Stimulated activated CD4-positive, alpha-beta T cell treated with anti-CD3 and anti-CD28 coated beads, Interleukin-15, amount 100 ng/mL, for 1 hour (primary cell): ENCODE data around the gene EXOC6.
"Not testable (repeated sequence)": the region's sequence is repeated elsewhere in the genome, so short reads cannot be mapped to it uniquely, and the experiment has no call there.

Experiments
- DNase-seq, 2 donors: peaks; one replicate each; pipeline ENCODE4 v3.0.0-alpha.2; 2020; ENCODE audit warnings: low read depth in 1 of 2, low spot score in 1 of 2

Gene EXOC6

DNA sequence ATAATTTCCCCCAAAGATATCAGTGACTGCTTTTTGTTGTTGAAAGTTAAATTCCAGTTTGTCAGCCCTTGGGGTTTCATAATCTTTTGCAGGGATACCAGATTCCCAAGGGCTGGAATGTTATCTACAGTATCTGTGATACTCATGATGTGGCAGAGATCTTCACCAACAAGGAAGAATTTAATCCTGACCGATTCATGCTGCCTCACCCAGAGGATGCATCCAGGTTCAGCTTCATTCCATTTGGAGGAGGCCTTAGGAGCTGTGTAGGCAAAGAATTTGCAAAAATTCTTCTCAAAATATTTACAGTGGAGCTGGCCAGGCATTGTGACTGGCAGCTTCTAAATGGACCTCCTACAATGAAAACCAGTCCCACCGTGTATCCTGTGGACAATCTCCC, 228.6 kb downstream of the EXOC6 start:
- no peak for DNase-seq

DNA sequence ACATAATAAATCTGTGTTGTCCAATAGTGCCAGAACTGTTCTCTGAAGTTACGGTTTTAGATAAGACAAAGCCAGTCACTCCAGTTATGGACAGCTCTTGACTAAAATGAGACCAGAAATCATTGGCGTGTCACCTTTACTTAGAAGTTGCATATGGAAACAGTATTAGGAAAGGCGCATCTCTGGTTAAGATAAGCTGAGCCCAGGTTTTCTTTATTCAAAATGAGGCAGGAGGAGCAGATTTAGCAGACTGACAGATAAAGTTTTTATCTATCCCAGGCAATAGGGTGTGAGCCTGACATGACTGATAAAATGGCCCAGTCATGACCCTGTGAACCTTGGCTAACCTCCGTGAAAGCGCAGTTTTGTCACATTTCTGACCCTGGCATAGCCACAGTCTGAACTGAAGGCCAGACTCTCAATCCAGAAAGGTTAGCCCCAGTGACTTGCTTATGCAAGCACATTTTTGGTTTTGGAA, 229.6 kb downstream of the EXOC6 start:
- DNase-seq: no peak

DNA sequence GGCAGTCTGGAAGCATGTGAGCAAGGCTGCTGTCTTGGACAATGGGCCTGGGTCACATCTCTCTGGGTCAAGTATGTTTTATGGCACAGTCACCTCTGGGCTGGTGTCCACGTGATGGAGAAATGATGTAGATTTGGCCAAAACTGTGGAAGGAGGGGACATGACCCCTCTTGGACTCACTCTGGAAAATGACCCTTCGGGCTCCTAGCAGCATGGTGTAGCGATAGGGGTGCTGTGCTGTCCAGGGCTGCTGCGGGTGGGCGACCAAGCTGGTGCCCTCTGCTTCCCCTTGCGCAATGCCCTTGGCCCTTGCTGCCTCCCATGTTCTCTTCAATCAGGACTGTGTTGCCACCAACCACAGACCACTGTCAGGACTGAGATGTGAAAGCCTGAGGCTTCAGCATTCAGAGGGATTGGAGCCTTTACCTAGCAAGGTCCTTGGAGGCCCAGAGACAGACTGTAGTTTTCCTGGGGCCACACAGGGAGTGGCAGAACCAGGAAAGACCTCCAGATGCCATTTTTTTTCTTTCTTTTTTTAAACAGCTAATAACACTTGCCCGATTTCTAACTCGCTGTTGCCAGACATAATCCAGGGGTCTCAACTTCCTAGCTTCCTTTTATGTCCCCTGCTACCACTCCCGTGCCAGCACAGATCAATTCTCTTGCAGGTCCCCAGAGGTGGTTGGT, 231.5 kb downstream of the EXOC6 start:
- DNase-seq: no peak

DNA sequence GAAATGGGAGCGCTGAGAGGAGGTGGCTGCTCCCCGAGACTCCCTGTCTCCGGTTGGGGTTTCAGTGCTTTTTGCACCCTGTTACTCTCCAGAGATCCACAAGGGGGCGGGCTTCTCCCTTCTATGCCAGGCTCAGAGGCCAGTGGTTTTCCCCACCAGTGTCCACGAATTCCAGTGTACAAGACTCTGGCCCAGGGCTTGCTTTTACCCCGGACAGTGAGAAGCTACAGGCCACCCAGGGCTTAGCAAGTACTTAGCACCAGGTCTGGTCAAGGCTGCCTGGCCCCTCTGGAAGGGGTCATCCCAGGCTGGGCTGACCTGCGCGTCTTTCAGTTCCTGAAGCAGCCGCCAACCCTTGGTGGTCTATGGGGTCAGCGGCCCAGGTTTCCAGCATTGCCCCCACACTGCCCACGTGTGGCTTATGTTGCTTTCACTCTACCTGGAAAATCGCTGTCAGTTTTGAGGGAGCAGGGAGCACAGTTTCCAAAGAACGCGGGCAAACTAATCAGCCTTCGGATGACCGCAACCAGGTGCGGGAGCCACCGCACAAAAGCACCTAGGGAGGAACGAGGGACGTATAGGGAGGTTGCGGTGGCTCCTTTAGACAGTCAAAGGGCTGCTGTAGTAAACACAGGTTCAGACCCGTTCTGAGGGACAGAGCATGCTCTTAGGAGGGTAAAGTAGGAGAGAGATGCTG, 232.2 kb downstream of the EXOC6 start:
- DNase-seq: peak in 1 of 2 donors; percentile 36

DNA sequence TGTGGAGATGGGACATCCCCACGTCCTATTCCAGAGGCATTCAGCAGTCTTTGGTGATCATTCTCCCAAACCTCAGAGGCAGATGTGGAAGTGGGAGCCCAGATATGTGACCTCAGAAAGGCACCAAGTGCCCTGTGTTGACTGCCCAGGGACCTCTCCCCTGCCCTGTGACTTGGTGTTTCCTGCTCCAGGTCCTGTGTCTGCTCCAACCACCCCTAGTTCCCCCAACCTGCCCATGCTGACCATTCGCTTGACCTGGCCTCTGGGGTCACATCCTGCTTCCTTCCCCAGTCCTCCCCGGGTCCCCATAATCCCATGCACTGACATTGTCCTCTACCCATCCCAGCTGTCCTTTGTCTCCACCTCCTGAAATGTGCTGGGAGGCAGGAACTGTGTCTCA, 233.0 kb downstream of the EXOC6 start:
- no peak for DNase-seq

DNA sequence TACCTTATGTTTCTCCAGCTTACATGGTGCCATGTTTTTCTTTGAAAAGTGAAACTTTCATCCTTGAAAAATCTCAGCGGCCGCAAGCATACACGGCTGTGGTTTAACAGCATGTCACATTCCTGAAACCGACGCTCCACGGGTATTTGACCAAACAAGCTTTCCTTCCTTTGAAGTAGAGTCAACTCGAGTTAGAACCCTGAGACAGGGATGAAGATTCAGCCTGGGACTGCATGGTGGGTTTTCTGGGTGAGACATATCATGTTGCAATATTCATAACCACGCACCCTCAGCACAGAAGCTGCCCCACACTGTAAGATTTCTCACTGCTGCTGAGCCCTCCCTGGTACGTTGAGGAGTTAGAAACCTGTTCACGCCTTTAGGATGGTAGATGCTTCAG, 233.5 kb downstream of the EXOC6 start:
- no peak for DNase-seq

DNA sequence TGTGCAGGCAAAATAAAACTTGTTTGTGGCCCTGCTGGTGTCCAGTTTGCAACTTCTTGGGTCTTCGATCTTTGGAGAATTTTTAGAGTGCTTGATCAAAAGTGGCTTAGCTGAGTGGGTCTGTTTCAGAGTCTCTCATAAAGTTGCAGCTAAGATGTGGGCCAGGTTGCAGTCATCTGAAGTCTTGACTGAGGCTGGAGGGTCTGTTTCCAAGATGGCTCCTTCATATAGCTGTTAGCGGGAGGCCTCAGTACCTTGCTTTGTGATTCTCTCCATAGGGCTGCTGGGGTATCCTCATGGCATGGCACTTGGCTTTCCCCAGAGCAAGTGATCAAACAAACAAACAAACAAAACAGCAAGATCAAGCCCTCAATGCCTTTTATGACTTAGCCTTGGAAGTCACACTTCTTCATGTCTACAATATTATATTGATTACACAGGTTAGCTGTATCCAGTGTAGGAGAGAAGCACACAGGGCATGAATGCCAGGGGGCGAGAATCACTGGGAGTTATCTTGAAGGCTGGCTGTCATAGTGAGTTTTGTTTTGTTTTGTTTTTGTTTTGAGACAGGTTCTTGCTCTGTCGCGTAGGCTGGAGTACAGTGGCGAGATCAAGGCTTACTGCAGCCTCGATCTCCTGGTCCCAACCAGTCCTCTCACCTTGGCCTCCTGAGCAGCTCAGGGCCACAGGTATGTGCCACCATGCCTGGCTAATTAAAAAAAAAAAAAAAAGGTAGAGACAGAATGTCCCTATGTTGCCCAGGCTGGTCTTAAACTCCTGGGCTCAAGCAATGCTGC, 235.6 kb downstream of the EXOC6 start:
- DNase-seq: no peak

DNA sequence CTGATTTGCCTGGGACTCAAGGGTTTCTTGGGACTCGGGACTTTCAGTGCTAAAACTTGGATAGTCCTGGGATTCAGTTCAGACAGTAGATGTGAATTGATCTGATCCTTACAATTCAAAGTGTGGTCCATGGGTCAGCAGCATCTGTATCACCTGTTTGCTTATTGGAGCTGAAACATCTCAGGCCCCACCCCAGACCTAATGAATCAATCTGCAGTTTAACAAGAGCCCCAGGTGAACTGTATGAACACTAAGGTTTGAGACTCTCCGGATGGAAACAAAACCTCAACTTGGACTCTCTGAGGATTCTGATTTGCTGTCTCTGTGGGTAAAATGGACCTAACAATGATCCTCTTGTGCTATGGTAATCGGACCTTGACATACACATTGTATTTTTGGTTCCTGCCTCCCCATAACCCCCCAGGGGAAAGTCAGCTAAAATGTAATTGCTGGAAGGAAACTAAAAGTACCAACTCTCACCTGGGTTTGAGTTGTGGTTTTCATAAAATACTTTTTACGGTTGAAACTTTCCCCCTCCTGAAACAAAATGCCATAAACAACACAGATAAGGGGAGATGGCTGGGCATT, 237.0 kb downstream of the EXOC6 start:
- DNase-seq: no peak

DNA sequence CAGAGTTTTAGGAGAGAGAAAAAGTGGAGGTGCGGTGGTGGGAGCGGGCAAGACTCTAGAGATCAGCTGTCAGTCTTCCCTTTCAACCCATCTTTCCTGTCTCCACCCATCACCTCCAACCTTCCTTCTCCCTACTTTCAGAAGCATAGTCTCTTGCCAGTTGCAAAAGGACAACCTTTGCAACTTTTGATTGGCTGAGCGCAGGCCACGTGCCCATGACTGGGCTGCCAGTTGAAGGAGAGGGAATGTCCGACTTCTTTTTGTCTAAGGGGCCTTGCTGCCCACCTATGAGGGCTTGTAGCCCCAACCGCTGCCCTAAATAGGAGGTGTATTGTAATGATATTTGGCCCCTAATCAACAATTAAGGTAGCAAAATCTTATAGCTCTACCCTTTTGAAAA, 238.0 kb downstream of the EXOC6 start:
- DNase-seq: no peak

DNA sequence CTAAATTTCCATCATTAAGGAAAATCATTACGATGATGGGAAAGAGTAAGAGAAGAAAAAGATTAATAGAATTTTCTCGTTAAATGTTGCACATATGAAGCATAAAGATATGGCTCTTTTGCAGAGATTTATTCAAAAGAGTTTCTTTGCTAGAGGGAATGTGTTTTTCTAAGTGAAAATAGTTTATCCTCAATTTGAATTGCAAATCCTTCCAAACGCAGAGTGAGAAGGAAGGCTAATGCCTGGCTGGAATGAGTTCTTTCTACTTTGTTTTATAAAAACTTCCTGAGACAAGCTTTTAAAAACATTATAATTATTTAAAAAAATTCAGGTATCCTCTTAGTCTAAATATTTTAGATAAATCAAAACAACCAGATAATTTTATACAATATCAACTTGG, 239.5 kb downstream of the EXOC6 start:
- no peak for DNase-seq

DNA sequence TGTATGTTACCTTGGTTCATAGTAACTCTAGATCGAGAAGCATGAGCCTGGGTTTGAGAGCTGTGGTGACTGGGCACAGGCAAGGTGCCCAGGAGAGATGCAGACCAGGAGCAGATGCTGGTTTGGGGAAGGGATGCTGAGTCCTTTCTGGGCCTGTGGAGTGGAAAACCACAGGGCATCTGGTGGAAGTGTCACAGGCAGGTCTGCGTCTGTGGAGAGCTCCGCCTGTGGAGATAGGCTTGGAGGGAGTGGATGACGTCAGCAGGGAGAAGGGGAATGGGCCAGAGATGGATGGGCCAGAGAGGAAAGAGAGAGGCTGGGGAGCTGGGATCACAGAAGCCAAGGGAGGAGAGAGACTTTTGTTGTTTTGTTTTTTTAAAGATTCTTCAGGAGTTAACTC, 240.1 kb downstream of the EXOC6 start:
- no peak for DNase-seq

DNA sequence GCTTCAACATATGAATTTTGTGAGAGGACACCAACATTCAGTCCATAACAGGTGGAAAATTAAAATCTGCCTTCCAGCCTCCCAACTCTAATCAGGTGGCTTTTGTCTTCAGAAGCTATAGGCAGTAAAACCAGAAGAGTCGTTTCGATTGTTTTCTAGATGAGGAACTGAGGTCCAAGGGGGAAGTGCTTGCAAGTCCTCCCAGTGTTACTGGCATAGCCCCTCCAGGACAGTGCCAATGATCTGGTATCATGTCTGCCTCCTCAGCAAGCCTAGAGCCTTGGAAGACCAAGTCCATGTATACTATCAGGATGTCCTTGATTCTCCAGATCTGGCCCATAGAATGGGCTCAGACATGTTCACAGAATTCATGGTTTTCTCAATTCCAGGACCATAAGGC, 242.3 kb downstream of the EXOC6 start:
- no peak for DNase-seq

DNA sequence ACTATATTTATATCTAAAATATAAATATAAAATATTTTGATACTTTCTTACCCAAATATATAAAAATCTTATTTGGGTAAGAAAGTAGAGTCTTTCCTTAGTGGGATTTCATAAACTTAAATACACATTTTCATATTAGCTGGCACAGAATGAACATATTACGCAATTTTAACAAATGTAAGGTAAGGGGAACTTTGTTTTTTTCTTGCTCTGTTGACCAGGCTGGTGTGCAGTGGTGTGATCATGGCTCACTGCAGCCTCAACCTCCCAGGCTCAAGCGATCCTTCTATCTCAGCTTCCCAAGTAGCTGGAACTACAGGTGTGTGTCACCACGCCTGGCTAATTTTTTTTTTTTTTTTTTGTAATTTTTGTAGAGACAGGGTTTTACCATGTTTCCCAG, 243.6 kb downstream of the EXOC6 start:
- no peak for DNase-seq

DNA sequence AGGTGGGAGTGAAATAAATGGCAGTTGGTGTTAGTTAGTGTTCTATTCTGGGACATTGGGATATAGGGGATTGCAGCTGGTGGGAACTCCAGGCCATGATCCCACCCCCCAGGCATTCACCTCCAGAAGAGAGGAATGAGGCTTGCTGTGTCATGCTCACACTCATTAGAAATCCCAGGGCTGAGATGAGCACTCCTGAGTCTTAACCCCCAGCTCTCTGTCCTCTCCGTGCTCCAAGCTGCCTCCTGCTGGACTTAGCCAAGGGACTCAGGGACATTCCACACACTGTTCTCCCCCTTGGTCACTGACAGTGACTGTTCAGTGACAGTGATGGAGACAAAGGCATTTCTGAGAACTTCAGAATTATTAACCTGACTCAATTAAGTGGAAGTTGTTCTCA, 246.9 kb downstream of the EXOC6 start:
- DNase-seq: no peak

DNA sequence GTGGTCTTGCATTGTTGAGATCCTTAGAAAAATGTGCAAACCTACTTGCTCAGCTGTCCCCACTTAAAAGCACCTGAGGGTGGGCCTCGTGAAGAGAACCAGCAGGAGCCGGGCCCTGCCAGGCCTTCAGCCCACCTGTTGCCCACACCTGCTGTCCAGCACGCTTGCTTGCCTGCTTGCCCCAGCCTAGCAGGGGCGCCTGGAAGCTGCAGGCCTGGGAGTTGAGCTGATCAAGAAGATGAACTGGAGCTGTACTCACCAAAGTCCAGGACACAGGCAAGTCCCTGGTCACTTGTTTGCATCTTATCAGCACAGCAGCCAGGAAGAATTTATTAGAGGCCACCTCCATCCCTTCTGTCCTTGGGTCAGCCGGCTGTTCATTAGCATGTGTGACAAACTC, 248.6 kb downstream of the EXOC6 start:
- DNase-seq: no peak

DNA sequence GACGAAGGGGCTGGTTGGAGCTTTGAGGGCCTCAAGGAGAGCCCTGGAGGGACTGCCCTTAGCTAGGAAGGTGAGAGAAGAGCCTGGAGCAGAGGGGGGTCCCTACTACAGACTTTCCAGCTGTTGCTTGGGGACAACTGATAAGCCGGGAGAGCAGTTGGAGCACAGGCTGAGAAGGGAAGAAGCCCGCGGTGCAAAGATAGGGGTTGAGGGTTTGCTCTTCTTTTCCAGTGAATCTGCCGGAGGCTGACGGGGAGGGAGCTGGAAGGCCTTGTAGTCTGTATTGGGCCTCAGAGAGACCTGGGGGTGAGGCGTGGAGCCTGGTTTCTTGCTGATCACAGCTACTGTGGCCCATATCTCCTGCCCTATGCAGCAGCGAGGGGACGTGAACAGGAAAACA, 249.1 kb downstream of the EXOC6 start:
- DNase-seq: no peak

DNA sequence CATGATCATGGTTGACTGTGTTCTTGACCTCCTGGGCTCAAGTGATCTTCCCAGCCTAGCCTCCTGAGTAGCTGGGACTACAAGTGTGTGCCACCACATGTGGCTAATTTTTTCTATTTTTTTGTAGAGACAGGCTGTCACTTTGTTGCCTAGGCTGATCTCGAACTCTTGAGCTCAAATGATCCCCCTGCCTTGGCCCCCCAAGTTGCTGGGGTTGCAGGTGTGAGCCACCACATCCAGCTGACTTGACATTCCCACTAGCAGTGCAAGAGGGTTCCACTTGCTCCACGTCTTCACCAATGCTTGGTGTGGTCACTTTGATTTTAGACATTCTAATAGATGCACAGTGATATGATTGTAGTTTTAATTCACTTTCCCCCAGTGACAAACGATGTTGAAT, 250.5 kb downstream of the EXOC6 start:
- DNase-seq: no peak

DNA sequence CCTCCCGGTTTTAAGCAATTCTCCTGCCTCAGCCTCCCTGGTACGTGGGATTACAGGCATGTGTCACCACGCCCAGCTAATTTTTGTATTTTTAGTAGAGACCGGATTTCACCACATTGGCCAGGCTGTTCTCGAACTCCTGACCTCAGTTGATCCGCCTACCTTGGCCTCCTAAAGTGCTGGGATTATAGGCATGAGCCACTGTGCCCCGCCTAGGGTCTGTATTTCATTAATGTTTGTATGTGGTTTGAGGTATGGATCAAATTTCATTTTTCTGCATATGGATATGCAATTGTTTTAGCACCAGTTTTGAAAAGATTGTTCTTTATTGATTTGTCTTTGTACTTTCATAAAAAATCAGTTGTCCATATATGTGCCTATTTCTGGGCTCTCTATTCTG, 251.3 kb downstream of the EXOC6 start:
- no peak for DNase-seq

DNA sequence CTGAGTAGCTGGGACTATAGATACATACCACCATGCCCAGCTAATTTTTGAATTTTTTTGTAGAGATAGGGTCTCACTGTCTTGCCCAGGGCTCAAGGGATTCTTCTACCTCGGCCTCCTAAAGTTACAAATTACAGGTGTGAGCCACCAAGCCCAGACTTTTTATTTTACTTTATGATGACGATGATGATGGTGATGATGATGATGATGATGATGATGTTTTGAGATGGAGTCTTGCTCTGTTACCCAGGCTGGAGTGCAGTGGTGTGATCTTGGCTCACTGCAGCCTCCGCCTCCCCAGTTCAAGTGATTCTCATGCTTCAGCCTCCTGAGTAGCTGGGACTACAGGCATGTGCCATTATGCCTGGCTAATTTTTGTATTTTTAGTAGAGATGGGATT, 252.8 kb downstream of the EXOC6 start:
- not testable (repeated sequence) for DNase-seq

DNA sequence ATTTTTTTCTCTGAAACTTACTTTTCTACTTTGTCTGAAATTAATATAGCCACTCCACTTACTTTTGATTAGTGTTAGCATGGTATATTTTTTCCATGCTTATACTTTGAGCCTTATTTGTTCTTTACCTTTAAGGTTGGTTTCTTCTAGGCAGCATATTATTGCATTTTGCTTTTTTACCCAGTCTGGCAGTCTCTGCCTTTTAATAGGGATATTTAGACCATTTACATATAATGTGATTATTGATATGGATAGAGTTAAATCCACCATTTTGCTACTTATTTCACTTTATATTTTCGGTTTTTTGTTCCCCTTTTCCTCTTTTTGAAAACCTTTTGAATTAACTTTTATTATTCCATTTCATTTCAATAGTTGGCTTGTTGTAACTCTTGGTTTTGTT, 255.6 kb downstream of the EXOC6 start:
- DNase-seq: no peak

DNA sequence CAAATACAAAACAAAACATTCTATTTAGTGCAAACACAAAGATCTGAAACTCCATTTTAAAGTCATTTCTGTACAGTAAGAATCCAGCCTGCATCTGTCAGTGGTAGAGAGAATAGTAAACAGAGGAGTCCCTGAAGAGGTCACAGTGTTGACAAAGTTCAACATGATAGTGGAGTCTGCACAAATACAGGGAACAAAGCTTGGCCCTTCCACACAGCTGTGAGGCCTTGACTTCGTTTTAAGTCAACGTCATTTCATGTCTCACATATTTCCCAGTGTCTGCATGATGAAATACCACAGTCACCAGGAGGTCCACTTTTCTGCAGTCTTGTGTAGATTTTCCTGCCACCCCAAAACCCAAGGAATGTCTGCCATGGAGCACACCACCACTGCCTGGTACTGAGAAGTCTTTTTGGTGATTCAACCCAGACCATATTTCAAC, 258.3 kb downstream of the EXOC6 start:
- no peak for DNase-seq
